Activated CD4-positive, CD25-positive, alpha-beta regulatory T cell treated with anti-CD3 and anti-CD28 coated beads, Interleukin-2, amount 50 U/mL, for 72 hours (primary cell): ENCODE data around the gene OPA3.
A peak's percentile ranks its signal among the peaks of the same experiment; 100 is the strongest.

Source experiments
- DNase-seq: peaks from one replicate; pipeline ENCODE4 v3.0.0; 2021

Gene OPA3

GRCh38 chr19:45597425-45598111, 13.0 kb upstream of the OPA3 start:
- no peak for DNase-seq

DNA sequence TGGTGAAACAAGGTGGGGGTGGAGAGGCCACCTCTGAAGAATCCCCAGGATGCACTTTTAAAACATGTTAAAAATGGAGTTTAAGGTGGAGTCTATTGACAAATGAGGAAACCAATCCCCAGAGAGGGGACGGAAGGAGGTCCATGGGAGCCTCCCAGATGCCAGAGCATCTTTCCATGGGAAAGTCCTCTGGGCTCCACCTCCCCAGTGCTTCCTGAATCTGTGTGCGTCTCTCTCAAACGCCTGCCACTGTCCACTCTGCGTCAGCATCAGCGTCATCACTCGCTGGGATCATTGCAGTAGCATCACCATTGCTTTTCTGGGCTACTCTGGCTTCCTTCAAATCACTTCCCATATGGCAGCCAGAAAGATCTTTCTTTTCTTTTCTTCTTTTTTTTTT, 11.2 kb upstream of the OPA3 start:
- no peak for DNase-seq

DNA sequence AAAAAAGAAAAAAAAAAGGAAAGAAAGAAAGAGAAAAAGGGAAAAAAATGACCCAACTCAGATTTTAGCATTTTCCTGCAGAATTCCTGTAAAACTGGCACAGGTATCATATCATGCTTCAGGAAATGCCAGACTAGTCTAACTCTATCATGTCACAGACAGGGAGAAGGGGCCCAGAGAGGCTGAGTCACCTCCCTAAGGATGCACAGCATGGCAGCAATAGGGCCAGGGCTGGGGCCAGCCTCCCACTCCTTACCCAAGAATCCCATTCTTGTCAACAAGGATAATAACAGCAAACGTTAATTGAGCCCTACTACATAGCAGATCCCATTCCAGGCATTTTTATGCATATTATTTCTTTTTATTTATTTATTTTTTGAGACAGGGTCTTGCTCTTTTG, 8.9 kb upstream of the OPA3 start:
- no peak for DNase-seq

DNA sequence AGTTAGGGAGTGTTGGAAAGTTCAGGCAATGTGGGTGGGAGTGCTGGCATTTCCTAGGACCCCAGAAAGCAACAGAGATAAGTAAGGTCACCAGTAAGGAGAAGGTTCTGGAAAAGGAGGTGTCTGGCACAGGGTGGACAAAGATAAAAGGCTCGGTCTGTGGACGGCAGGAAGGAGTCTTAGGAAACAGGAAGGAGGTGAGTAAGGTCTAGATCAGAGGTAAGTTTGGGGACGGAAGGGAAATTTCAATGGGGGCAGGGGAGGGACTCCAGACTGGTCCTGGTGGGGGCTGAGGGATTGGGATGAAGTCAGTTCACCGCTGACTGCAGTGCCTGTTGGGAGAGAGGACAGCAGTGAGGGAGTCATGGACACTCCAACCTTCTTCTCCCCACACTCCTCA, 7.8 kb upstream of the OPA3 start:
- DNase-seq = no peak

DNA sequence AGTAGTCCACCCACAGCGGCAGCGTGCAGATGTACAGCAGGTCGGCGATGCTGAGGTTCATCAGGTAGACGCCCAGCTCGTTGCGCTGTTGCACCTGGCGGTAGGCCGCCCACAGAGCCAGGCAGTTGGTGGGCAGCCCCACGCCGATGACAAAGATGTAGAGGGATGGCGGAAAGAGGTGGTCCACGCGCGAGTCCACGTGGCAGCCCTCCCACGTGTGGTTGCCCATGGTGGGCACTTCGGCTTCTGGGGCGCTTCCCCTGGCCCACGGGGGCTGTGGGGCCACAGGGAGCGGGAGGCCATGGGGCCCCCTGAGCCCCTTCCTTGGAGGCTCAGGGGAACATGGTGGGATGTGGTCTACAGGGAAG, 7.0 kb upstream of the OPA3 start:
- no peak for DNase-seq

DNA sequence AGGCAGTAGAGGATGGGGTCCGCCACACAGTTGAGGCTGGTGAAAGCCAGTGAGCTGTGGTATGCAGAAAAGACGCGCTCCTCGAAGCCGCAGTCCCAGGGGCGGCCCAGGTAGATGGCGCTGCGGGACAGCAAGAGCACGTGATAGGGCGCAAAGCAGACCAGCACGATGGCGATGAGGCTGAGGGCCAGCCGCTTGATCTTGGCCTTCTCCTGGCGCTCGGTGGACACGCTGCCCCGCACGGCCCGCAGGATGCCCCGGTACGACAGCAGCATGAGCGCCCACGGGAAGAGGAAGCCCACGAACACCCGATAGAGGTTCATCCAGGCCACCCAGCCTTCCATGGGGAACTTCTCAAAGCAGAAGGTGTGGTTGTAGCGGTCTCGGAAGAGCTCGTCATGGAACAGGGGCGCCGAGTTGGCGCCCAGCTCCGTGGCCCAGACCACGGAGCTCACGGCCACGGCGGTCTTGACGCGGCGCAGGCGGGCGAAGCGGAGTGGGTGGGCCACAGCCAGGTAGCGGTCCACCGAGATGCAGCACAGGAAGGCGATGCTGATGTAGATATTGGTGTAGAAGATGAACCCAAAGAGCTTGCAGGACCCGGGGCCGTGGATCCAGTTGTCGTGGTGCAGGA, 6.5 kb upstream of the OPA3 start:
- no peak for DNase-seq

- DNase-seq = no peak
Measured at GRCh38 chr19:45590300-45591003, 5.8 kb upstream of the OPA3 start.

GRCh38 chr19:45589768-45590167, 5.2 kb upstream of the OPA3 start:
- no peak for DNase-seq

DNA sequence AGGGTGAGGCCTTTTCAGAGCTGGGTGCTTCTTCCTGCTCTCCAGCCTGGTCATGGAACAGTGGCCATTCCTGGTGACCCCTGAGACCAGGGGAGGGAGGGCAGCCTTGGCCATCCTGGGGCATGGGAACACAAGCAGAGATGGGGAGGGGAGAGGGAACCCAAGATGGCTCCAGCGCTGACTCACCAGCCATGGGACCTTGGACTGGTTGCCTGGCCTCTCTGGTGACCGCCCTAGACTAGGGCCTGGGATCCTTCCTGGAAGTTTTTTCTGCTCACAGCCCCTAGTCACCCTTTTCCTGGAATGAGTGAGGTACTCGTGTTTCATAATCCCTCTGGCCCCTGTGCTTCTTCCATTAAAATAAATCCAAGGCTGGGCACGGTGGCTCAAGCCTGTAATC, 3.3 kb upstream of the OPA3 start:
- DNase-seq = no peak

GRCh38 chr19:45585158-45585577, 566 bp upstream of the OPA3 start:
- no peak for DNase-seq

DNA sequence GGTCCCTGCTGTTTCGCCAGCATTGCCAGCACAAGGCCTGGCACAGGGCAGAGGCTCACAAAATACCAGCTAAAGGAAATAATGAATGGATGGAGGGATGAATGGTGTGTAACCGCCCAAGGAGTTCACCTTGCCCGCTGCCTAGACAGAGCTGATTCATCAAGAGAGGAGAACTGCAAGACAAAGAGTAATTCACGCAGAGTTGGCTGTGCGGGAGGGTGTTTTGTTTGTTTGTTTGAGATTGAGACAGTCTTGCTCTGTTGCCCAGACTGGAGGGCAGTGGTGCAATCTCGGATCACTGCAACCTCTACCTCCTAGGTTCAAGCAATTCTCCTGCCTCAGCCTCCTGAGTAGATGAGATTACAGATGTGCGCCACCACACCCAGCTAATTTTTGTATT, 3.0 kb downstream of the OPA3 start:
- DNase-seq = no peak

GRCh38 chr19:45578861-45579260, 5.7 kb downstream of the OPA3 start:
- DNase-seq = no peak

GRCh38 chr19:45577111-45577905, 7.3 kb downstream of the OPA3 start:
- DNase-seq = no peak

- no peak for DNase-seq
Measured at GRCh38 chr19:45576682-45577081, 7.9 kb downstream of the OPA3 start.

DNA sequence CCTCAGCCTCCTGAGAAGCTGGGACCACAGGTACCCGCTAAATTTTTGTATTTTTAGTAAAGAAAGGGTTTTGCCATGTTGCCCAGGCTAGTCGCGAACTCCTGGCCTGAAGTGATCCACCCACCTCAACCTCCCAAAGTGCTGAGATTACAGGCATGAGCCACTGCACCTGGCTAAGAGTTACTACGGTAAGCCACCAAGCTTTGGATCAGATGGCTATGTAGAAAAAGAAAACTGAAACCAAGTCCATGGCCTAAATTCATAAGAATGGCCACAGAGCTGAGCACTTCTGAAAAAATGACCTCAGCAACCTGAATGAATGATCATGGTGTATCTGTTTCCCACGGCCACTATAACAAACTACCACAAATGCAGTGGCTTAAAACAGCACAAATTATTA, 9.4 kb downstream of the OPA3 start:
- no peak for DNase-seq

GRCh38 chr19:45574526-45574925, 10.1 kb downstream of the OPA3 start:
- no peak for DNase-seq

DNA sequence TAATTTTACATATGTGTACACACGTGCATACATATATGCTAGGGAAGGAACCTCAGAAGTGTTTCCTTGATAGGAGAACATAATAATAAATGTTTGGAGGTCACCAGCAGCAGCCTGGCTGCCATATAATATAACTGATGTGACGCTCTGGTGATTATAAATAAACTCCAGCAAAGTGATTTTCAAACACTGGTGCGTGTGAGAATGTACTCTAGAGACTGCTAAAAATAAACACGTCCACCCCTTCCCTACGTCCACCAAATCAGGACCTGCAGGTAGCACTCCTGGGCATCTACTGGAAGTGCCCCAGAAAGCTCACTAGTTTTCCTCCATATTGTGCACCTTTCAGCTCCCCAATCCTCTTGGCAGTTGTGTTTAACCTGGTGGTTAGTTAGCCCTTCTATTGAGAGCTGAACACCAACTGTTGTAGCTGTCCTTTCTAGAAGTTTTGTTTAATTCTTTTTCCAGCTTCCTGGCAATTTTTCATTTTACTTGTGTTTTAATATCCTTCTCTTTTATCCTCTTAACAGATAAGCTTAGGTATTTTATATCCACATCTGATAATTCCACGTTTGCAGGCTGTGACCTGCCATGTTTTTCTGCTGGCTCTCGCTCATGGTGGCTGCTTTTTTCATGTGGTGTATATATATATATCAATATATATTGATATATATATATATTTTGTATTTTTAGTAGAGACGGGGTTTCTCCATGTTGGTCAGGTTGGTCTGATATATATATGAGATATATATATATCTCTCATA, 13.0 kb downstream of the OPA3 start:
- DNase-seq = no peak

- peak; percentile 64 for DNase-seq
Measured at GRCh38 chr19:45569619-45570421, 14.8 kb downstream of the OPA3 start.

DNA sequence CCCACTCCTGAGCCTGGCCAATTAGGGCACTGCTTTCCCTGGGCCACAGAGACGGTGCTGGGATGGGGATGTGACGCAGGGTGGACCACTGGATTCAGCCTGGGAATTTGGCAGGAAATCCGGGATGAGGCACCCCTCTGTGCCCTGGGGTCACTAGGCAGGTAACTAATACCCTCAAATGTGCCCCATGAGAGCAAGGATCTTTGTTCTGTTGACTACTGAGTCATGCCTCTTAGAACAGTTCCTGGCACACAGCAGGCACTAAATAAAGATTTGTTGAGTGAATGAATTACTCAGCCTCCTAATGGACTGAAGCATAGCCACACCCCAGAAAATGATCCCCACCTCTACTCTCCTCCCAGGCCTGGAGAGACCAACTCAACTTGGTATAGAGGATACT, 15.9 kb downstream of the OPA3 start:
- no peak for DNase-seq

- DNase-seq = no peak
Measured at GRCh38 chr19:45567609-45568008, 17.0 kb downstream of the OPA3 start.

GRCh38 chr19:45564131-45564780, 20.3 kb downstream of the OPA3 start:
- DNase-seq = no peak
